Type B pancreatic cell (in vitro differentiated cells): ENCODE data around the gene ZNF202. TPM values are rescaled to one million over a fixed set of nuclear protein-coding genes. Genes with fewer than 3 reads are reported as not detected.
"Not testable (repeated sequence)": the region's sequence is repeated elsewhere in the genome, so short reads cannot be mapped to it uniquely, and the experiment has no call there.

ENCODE experiments used
- DNase-seq: peaks from one replicate; pipeline ENCODE4 v3.0.0; 2021; ENCODE audit warnings: mixed read lengths; ENCODE audit not compliant: unreplicated experiment; ENCODE audit errors: extremely low spot score
- H3K27ac Mint-ChIP-seq: 2 replicates; pipeline ENCODE4 v1.8.0; 2021; ENCODE audit warnings: mild to moderate bottlenecking, mixed read lengths
- H3K27me3 Mint-ChIP-seq: 2 replicates; pipeline ENCODE4 v1.8.0; 2021; ENCODE audit warnings: mixed read lengths
- H3K36me3 Mint-ChIP-seq: 2 replicates; pipeline ENCODE4 v1.8.0; 2021; ENCODE audit warnings: mixed read lengths
- H3K4me1 Mint-ChIP-seq: one replicate; pipeline ENCODE4 v1.8.0; 2021; ENCODE audit warnings: mixed read lengths; ENCODE audit not compliant: unreplicated experiment
- H3K4me3 Mint-ChIP-seq: 2 replicates; pipeline ENCODE4 v1.8.0; 2021; ENCODE audit warnings: mild to moderate bottlenecking, mixed read lengths
- H3K9me3 Mint-ChIP-seq: 2 replicates; pipeline ENCODE4 v1.8.0; 2021; ENCODE audit warnings: mixed read lengths
- total RNA-seq: library from RNA; stranded (reverse); gene quantifications from 2 replicates; pipeline ENCODE4 v1.2.1, GENCODE V29; 2021; ENCODE audit warnings: low replicate concordance
- TF ChIP-seq, protein P1 (sequence below): fragments of 200-600 bp; sonication (generic); conservative IDR thresholded peaks from 2 replicates; pipeline ENCODE4 v1.5.0; 2021; ENCODE audit warnings: antibody characterized with exemption, mild to moderate bottlenecking

Gene ZNF202
- total RNA-seq, 1 donor from 2014 or later, result 20.5 TPM

DNA sequence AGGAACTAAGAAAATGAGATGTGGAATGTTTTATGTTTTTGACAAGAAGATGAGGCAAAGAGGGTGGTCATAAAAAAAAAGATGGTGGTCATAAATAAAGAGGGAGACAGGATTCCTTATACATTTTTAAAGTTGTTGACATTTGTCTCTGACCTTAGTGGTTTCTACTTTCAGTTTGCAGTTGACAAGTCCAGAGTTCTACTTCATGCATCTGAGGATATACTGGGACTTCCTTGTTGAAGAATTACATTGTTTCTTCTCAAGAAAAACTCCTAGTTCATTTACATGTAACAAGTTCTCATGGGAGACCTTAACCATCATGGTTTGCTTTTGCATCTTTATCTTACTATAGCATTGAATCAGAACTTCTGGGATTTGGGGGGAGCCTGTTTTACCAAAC, 11.7 kb upstream of the ZNF202 start:
- H3K27ac Mint-ChIP-seq, result no peak overlapping the region
- TF ChIP-seq, protein P1, sequence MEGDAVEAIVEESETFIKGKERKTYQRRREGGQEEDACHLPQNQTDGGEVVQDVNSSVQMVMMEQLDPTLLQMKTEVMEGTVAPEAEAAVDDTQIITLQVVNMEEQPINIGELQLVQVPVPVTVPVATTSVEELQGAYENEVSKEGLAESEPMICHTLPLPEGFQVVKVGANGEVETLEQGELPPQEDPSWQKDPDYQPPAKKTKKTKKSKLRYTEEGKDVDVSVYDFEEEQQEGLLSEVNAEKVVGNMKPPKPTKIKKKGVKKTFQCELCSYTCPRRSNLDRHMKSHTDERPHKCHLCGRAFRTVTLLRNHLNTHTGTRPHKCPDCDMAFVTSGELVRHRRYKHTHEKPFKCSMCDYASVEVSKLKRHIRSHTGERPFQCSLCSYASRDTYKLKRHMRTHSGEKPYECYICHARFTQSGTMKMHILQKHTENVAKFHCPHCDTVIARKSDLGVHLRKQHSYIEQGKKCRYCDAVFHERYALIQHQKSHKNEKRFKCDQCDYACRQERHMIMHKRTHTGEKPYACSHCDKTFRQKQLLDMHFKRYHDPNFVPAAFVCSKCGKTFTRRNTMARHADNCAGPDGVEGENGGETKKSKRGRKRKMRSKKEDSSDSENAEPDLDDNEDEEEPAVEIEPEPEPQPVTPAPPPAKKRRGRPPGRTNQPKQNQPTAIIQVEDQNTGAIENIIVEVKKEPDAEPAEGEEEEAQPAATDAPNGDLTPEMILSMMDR, result no peak
- H3K4me3 Mint-ChIP-seq, result no peak overlapping the region
- no peaks in the 10 kb centered on the region for H3K9me3 Mint-ChIP-seq
- no peaks in the 10 kb centered on the region for H3K36me3 Mint-ChIP-seq
- DNase-seq, result no peak
- H3K27me3 Mint-ChIP-seq, result peaks cover 7% of the 10 kb centered on the region
- no peaks in the 10 kb centered on the region for H3K4me1 Mint-ChIP-seq

DNA sequence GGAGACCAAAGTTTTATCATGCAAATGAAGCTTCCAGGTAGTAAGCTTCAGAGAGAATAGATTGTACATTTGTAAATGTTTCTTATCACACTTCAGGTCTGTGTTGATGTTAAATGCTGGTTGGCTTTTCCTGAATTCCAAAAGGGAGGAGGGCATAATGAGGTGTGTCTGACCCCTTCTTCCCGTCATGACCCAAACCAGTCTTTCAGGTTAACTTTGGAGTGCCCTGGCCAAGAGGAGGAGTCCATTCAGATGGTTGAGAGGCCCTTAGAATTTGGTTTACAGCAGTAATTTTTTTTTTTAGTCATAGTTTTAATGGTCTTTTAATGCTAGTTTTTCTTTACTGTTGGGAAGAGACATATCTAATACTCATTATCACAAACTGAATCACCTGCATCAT, 10.3 kb upstream of the ZNF202 start:
- Mint-ChIP-seq H3K4me1 (no peaks in the 10 kb centered on the region), H3K27ac (peak overlapping the region; percentile 35), H3K36me3 (no peaks in the 10 kb centered on the region), H3K4me3 (peak overlapping the region; percentile 40), H3K27me3 (peaks cover 4% of the 10 kb centered on the region), H3K9me3 (no peaks in the 10 kb centered on the region)
- no peak for DNase-seq
- TF ChIP-seq, protein P1, result no peak

DNA sequence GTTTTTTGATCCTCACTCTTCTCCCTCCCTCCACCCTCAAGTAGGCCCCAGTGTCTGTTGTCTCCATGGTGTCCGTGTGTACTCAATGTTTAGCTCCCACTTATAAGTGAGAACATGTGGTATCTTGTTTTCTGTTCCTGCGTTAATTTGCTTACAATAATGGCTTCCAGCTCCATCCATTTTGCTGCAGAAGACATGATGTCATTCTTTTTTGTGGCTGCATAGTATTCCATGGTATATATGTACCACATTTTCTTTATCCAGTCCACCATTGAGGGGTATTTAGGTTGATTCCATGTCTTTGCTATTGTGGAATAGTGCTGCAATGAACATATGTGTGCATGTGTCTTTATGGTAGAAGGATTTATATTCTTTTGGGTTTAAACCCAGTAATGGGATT, 6.9 kb upstream of the ZNF202 start:
- not testable (repeated sequence) for DNase-seq, H3K9me3 Mint-ChIP-seq, H3K27ac Mint-ChIP-seq, H3K4me3 Mint-ChIP-seq, H3K36me3 Mint-ChIP-seq, H3K27me3 Mint-ChIP-seq, H3K4me1 Mint-ChIP-seq

DNA sequence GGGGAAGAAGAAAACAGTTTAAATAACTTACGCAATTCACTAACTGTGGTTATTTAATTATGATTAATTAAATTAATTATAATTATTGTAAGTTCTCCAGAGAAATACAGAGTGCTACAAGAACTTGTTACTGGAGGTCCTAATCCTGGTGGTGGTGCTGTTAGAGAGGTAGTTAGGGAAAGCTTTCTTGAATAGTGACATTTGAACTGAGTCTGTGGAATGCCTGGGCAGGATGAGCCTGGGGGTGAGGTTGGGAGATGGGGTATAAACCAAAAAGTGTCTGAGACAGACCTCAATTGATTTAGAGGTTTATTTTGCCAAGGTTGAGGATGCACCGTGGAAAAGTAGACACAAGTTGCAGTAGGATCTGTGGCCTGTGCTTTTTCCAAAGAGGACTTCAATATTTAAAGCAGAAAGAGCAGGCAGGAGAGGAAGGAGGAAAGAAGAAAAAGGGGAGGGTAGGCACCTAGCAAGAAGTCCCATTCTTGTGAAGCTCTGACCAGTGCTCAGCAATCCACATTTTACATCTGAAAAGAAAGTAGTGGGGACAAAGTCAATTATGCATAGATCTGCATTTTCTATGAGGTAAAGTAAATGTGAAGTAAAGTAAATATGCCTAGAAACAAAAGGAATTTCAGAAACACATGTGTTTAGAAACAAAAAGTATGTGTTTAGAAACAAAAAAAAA, 4.4 kb upstream of the ZNF202 start:
- peaks cover 7% of the 10 kb centered on the region for H3K4me1 Mint-ChIP-seq
- no peaks in the 10 kb centered on the region for H3K27me3 Mint-ChIP-seq
- no peak for DNase-seq
- TF ChIP-seq, protein P1, result no peak
- H3K27ac Mint-ChIP-seq, result no peak overlapping the region
- H3K36me3 Mint-ChIP-seq, result no peaks in the 10 kb centered on the region
- no peak overlapping the region for H3K4me3 Mint-ChIP-seq
- H3K9me3 Mint-ChIP-seq, result no peaks in the 10 kb centered on the region

DNA sequence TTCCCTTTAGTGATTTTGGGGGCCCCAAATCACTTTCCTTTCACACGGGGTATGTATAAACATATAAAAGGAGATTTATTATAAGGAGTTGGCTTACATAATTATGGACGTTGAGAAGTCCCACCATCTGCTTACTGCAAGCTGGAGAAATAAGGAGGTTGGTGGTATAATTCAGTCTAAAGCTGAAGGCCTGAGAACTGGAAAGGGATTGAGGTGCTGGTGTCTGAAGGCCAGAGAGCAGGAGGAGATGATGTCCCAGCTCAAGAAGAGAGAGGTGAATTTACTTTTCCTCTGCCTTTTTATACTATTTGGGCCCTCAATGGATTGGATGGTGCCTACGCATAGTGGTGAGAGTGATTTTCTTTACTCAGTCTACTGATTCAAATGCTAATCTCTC, 1.3 kb upstream of the ZNF202 start:
- no peak for DNase-seq
- H3K27me3 Mint-ChIP-seq, result no peaks in the 10 kb centered on the region
- no peak overlapping the region for H3K27ac Mint-ChIP-seq
- TF ChIP-seq, protein P1, result no peak
- peaks cover 13% of the 10 kb centered on the region for H3K36me3 Mint-ChIP-seq
- H3K4me3 Mint-ChIP-seq, result no peak overlapping the region
- peaks cover 7% of the 10 kb centered on the region for H3K4me1 Mint-ChIP-seq
- no peaks in the 10 kb centered on the region for H3K9me3 Mint-ChIP-seq

DNA sequence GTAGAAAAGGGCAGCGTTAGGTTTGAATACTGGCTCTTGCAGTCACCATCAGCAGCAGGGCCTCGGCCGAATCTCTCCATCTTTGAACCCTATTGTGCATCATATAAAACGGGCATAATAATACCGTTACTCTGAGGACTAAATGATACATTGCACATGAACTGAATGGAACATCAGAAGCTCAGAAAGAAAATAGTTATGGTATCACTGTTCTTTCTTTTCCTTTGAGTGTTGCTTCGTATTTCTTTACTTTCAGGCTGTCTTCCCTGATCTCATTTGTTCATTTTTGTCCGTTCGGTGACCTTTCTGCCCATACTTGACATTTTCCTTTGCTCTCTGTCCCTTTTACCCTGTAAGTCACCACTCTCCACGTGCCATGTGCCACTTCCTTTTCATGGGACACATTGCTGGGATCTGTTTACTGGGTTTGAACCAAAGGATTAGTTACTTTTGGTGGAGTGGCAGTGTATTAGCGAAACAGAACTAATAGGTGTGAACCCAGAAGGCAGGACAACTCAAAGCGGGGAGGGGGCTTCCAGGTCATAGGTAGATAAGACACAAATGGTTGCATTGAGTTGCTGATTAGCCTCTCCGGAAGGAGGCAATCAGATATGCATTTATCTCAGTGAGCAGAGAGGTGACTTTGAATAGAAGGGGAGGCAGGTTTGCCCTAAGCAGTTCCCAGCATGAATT, 717 bp upstream of the ZNF202 start:
- no peaks in the 10 kb centered on the region for H3K9me3 Mint-ChIP-seq
- H3K27me3 Mint-ChIP-seq, result no peaks in the 10 kb centered on the region
- peaks cover 18% of the 10 kb centered on the region for H3K36me3 Mint-ChIP-seq
- H3K4me1 Mint-ChIP-seq, result peaks cover 7% of the 10 kb centered on the region
- TF ChIP-seq, protein P1, result no peak
- peak overlapping the region; percentile 78 for H3K27ac Mint-ChIP-seq
- peak overlapping the region; percentile 91 for H3K4me3 Mint-ChIP-seq
- DNase-seq, result no peak
